Measurements from ENCODE around the gene IQSEC1. TPM values are rescaled to one million over a fixed set of nuclear protein-coding genes. Genes with fewer than 3 reads are reported as not detected.

Gene IQSEC1
- total RNA-seq, 1 donor from 2014 or later, result 82.3 TPM

DNA sequence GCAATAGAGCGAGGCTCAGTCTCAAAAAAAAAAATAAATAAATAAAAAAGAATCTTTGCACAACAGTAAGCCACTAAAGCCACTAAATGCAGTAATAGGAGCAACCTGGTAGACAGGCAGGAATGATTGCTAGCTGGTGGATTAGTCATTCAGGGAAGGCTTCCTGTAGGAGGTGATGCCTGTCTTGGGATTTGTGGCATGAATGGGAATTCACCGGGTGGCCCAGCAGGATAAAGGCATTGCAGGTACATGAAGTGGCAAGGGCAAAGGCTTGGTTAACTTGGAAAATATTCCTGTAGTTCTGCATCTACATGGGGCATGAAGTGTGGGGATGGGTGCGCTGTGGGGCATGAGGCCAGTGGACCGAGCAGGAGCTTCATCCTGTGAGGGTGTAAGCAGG is 94.5 kb downstream of the IQSEC1 start:
- H3K27ac ChIP-seq, result no peak overlapping the region
- TF ChIP-seq, protein P1, sequence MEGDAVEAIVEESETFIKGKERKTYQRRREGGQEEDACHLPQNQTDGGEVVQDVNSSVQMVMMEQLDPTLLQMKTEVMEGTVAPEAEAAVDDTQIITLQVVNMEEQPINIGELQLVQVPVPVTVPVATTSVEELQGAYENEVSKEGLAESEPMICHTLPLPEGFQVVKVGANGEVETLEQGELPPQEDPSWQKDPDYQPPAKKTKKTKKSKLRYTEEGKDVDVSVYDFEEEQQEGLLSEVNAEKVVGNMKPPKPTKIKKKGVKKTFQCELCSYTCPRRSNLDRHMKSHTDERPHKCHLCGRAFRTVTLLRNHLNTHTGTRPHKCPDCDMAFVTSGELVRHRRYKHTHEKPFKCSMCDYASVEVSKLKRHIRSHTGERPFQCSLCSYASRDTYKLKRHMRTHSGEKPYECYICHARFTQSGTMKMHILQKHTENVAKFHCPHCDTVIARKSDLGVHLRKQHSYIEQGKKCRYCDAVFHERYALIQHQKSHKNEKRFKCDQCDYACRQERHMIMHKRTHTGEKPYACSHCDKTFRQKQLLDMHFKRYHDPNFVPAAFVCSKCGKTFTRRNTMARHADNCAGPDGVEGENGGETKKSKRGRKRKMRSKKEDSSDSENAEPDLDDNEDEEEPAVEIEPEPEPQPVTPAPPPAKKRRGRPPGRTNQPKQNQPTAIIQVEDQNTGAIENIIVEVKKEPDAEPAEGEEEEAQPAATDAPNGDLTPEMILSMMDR (IDR thresholded peaks at IDR 0.05), result no peak
- no peaks in the 10 kb centered on the region for H3K27me3 ChIP-seq (ENCODE audit: low read depth)
- intact Hi-C loops (cut with DNase I), result no loop called here
- no peak overlapping the region for H3K4me3 ChIP-seq
- H3K36me3 ChIP-seq, result peaks cover 3% of the 10 kb centered on the region
- no peak for ATAC-seq
- peaks cover 8% of the 10 kb centered on the region for H3K4me1 ChIP-seq
- no peak for DNase-seq
- H3K9me3 ChIP-seq, result no peaks in the 10 kb centered on the region

DNA sequence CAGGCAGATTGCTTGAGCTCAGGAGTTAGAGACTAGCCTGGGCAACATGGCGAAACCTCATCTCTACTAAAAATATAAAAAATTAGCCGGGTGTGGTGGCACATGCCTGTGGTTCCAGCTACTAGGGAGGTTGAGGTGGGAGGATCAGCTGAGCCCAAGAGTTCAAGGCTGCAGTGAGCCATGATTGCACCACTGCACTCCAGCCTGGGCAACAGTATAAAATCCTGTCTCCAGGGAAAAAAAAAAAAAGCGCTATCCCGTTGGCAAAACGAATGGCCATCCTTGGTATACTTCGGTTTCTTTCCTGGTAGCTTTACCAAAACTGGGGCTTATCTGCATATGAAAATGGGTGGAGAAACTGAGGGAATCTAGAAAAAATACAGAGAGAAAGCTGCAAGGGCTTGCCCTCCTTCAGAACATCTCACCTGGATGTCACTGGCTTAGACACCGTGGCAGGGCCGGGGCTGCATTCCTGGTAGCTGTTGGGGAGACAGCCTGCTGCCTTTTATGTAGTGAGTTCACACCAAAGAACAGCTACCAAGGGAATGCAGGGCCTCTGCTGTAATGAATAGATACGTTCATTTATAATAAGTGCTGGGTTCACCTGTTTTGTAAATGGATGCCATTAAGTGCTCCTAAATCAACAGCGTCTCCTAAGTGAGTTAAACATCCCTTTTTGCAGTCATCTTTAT is 96.0 kb downstream of the IQSEC1 start:
- no peaks in the 10 kb centered on the region for H3K27me3 ChIP-seq (ENCODE audit: low read depth)
- no peak for DNase-seq
- no peaks in the 10 kb centered on the region for H3K9me3 ChIP-seq
- H3K4me3 ChIP-seq, result no peak overlapping the region
- H3K36me3 ChIP-seq, result peaks cover 3% of the 10 kb centered on the region
- intact Hi-C loops (cut with DNase I), result no loop called here
- H3K27ac ChIP-seq, result no peak overlapping the region
- TF ChIP-seq, protein P1 (IDR thresholded peaks at IDR 0.05), result no peak
- peaks cover 8% of the 10 kb centered on the region for H3K4me1 ChIP-seq
- no peak for ATAC-seq

DNA sequence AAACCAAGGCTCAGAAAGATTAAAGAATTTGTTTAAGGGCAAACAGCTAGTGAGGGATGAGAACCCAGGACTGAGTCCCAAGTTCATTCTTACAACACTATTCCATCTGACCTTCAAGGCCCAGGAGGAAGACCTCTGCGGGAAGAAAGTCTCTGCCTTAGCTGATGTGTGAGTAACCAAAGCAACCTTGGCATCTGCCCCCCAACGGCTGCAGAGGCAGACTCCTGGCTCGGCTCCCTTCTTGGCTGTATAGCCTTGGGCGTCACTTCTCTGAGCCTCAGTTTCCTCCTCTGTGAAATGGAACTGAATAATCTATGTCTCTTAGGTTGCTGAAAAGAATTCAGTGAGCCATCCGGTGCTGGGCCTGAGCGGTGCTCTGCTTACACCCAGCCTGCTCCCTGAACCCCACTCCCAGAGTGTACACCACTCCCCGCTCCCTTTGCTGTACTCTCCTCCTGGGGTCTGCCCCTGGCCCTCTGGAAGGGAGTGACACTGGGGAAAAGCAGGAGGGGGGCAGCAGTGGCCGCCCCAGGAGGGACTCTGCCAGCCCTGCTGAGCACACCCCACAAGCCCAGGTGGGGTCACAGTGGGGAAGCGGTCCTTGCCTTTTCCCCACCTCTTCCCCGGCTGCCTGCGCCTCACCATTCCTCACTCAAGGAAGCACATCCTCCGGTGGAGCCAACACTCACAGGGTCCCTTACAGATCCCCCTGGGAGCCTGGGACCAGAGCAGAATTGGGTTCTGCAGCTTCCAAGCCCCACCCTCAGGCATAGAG is 97.3 kb downstream of the IQSEC1 start:
- H3K9me3 ChIP-seq, result no peaks in the 10 kb centered on the region
- TF ChIP-seq, protein P1 (IDR thresholded peaks at IDR 0.05), result no peak
- intact Hi-C loops (cut with DNase I), result no loop called here
- peaks cover 3% of the 10 kb centered on the region for H3K36me3 ChIP-seq
- H3K27ac ChIP-seq, result no peak overlapping the region
- H3K4me3 ChIP-seq, result no peak overlapping the region
- DNase-seq, result no peak
- no peaks in the 10 kb centered on the region for H3K27me3 ChIP-seq (ENCODE audit: low read depth)
- peaks cover 8% of the 10 kb centered on the region for H3K4me1 ChIP-seq
- ATAC-seq, result no peak

DNA sequence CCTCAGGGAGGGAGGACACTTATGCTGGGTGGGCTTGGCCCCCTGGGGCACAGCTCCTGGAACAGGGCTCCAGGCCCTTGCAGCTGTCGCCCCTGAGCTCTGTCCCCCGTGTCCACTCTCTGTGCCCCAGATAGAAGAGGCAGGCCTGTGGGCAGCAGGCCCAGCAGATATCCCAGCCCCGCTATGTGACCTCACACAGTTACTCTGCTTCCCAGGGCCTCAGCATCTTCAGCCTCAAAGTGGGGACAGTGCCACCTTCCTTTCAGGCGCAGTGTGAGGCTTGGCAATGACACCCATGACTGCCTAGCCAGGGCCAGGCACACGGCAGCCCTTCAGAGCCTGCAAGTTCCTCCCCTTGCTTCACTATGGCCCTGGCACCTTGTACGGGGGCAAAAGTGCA is 98.4 kb downstream of the IQSEC1 start:
- no peak overlapping the region for H3K27ac ChIP-seq
- H3K36me3 ChIP-seq, result peaks cover under 1% of the 10 kb centered on the region
- no peaks in the 10 kb centered on the region for H3K27me3 ChIP-seq (ENCODE audit: low read depth)
- H3K9me3 ChIP-seq, result no peaks in the 10 kb centered on the region
- intact Hi-C loops (cut with DNase I), result no loop called here
- TF ChIP-seq, protein P1 (IDR thresholded peaks at IDR 0.05), result no peak
- peaks cover 8% of the 10 kb centered on the region for H3K4me1 ChIP-seq
- ATAC-seq (no peak), DNase-seq (no peak)
- H3K4me3 ChIP-seq, result no peak overlapping the region

DNA sequence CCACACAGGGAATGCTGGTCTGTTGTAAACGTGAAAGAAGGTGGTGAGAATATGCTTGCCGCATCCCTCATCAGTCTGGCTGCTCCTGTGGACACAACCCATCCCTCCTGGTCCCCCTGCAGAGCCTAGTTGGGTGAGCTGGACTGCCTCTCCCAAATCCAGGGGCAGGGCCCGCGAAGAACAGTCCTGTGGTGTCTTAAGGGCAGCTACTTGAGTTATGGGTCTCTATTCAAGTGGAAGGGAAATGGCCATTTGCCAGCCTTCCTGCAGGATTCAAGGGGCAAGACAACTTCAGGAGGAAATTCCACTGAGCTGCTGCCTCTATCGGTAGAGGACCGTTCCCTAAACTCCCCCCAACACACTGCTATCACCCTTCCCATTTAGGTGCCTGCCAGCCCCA is 98.9 kb downstream of the IQSEC1 start:
- Histone ChIP-seq H3K4me3 (no peak overlapping the region), H3K9me3 (no peaks in the 10 kb centered on the region), H3K27me3 (ENCODE audit: low read depth) (no peaks in the 10 kb centered on the region), H3K36me3 (no peaks in the 10 kb centered on the region), H3K27ac (no peak overlapping the region), H3K4me1 (peaks cover 8% of the 10 kb centered on the region)
- DNase-seq, result no peak
- intact Hi-C loops (cut with DNase I), result no loop called here
- no peak for ATAC-seq
- TF ChIP-seq, protein P1 (IDR thresholded peaks at IDR 0.05), result no peak

Data from lower lobe of right lung (tissue), 2 donors.